HG03039 (cell line): ENCODE measurements around the gene LRP1-AS.

ENCODE experiments used
- ATAC-seq: cut with Tn5 transposase; IDR thresholded peaks from one replicate; pipeline ENCODE4 v1.9.1; 2021; ENCODE audit warnings: mild to moderate bottlenecking, moderate library complexity; ENCODE audit not compliant: unreplicated experiment

Gene LRP1-AS

GRCh38 chr12:57101892-57102695, 45.3 kb downstream of the LRP1-AS start:
- no peak for ATAC-seq

- no peak for ATAC-seq
Measured at GRCh38 chr12:57099766-57100165, 47.7 kb downstream of the LRP1-AS start.

- ATAC-seq, result no peak
Measured at GRCh38 chr12:57099047-57099714, 48.2 kb downstream of the LRP1-AS start.

- no peak for ATAC-seq
Measured at GRCh38 chr12:57098546-57098945, 48.9 kb downstream of the LRP1-AS start.

- no peak for ATAC-seq
Measured at GRCh38 chr12:57097554-57097835, 49.9 kb downstream of the LRP1-AS start.

GRCh38 chr12:57096748-57097553, 50.5 kb downstream of the LRP1-AS start:
- no peak for ATAC-seq

GRCh38 chr12:57096099-57096572, 51.3 kb downstream of the LRP1-AS start:
- no peak for ATAC-seq

GRCh38 chr12:57095440-57095839, 52.0 kb downstream of the LRP1-AS start:
- no peak for ATAC-seq
